ENCODE measurements around the gene BTC.
"Not testable (repeated sequence)": the region's sequence is repeated elsewhere in the genome, so short reads cannot be mapped to it uniquely, and the experiment has no call there.

The BTC gene, protein sequence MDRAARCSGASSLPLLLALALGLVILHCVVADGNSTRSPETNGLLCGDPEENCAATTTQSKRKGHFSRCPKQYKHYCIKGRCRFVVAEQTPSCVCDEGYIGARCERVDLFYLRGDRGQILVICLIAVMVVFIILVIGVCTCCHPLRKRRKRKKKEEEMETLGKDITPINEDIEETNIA

DNA sequence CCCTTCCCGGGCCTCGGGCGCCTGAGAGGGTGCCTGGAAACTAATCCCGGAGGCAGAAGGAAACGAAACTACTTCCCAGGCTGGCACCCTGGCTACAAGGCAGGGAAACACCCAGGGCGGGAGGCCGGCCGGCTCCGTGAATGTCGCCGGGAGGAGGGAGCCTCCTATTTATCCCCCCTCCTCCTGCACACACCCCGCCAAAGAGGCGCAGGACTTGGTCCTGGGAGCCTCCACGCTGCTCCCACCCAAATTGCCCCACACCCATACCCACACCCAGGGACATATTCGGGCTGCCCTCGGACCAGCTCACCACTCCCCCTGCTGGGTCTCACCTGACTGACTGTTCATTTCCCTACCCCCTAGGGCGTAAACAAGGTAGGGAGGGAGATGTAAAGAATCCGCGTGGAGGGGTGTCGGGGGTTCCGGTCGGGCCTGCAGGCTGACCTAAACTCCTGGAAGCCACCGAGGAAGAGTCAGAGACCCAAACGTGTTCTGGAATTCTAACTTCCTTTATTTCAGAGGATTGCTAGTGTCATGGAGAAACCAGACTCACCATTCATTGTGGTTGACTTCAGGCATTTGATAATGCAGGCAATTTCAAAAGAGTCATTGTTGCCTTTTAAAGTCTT, at the start of gene BTC:
BTC (minus strand) TSS at position 142 of the 629 bp plus-strand sequence. CDS start 198 bp downstream, outside the sequence.
- DNase-seq = no peak

DNA sequence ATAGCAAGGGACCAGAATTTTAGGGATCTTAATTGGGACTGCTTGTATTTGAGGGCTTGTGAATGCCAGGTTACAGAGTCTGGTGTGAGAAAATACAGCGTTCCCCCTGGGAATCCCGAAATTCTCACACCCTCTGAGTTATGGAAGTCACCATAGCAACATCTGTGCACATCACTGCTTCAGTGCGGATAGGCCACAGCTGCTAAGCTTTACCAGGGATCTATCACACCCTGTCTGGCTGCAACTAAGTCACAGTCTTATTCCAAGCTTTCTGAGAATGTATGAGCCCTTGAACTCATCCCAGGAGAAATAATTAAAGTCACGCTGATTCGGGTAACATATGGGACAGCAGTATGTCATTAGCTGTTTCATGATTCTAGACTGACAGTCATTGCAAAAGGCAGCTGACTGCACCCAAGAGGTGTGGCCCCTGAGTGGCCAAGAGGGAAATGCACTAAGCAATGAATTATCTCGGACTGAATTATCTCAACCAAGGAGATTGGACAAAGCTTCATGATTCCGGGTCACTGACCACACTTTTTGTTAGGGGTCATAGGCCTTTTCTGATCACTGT, 46.7 kb upstream of the BTC start:
- DNase-seq = no peak

- DNase-seq = peak; percentile 37
Observed at GRCh38 chr4:74838746-74839370, 44.5 kb upstream of the BTC start.

GRCh38 chr4:74830928-74831327, 36.6 kb upstream of the BTC start:
- no peak for DNase-seq

DNA sequence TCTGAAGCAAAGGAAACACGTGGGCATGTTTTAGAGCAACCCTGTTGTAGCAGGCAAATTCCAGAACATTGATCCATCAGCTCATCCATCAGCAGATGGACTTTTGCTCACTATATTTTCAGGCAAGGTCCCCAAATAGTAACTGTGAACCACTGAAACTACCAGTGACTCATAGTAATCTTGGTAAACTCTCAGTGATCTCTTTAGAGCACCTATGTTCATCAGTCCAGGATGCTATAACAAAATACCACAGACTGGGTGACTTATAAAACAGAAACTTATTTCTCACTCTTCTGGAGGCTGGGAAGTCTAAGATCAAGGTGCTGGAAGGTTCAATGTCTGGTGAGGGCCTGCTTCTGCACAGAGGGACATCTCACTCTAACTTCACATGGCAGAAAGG, 28.9 kb upstream of the BTC start:
- peak; percentile 2 for DNase-seq

- no peak for DNase-seq
Observed at GRCh38 chr4:74822603-74823002, 28.3 kb upstream of the BTC start.

GRCh38 chr4:74821541-74821940, 27.2 kb upstream of the BTC start:
- no peak for DNase-seq

DNA sequence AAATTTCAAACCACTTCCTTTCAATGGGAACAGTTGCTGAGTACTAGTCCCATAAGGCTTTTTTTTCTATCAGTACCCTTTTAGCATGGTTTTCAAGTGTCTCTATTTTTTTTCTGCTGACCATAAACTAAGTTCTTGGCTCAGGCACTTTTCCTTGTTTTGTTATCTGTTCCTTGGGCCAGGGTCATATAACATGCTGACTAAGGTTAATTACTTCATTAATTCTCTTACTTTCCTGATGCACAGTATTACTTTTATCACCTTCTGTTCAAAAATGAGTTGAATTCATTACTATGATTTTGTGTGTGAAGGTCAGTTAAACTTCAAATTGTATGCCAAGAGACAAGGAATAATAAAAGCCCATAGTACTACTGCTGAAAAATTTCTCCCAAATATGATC, 19.7 kb upstream of the BTC start:
- DNase-seq = no peak

GRCh38 chr4:74812056-74812455, 17.7 kb upstream of the BTC start:
- DNase-seq = not testable (repeated sequence)

- peak; percentile 84 for DNase-seq
Observed at GRCh38 chr4:74805601-74806000, 11.3 kb upstream of the BTC start.

- DNase-seq = no peak
Observed at GRCh38 chr4:74800310-74800709, 6.0 kb upstream of the BTC start.

GRCh38 chr4:74796631-74797030, 2.3 kb upstream of the BTC start:
- no peak for DNase-seq

GRCh38 chr4:74793757-74794381, 454 bp downstream of the BTC start:
- DNase-seq = no peak

DNA sequence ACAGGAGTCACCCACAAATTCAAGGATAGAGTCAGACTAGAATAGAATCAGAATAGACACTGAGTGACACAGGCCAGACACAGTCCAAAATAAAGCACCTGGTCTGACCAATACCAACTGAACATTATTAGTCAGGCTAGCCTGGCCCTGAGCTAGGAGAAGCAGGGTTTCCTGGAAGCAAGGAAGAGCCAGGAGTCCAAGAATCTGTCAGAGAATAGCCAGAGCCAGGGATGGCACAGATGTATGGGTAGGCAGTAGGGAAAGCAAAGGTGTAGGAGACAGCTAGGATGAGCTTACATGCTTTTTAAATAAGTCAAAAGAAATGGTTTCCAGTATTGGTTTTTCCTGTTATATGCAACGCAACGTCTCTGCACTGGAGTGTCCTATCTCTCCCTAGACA, 3.7 kb downstream of the BTC start:
- no peak for DNase-seq

GRCh38 chr4:74789518-74789917, 4.8 kb downstream of the BTC start:
- DNase-seq = no peak

DNA sequence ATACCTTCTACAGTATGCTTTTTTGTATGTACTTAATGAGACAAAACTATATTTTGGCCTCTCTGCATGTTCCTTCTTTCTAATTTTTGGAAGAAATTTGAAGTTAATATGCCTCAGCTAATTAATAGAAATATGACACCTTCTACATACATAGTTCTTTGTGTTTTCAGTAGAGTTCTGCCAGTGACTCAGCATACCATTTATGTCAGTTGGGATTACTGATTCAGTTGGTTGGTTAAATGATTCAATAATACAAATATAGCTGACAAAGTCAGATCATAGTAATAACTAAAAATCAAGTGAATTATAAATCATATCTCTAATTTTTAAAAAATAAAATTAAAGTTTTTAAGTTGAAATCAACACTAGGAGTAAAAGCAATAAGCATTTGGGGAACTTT, 16.8 kb downstream of the BTC start:
- peak; percentile 4 for DNase-seq

- DNase-seq = no peak
Observed at GRCh38 chr4:74772783-74773182, 21.5 kb downstream of the BTC start.

DNA sequence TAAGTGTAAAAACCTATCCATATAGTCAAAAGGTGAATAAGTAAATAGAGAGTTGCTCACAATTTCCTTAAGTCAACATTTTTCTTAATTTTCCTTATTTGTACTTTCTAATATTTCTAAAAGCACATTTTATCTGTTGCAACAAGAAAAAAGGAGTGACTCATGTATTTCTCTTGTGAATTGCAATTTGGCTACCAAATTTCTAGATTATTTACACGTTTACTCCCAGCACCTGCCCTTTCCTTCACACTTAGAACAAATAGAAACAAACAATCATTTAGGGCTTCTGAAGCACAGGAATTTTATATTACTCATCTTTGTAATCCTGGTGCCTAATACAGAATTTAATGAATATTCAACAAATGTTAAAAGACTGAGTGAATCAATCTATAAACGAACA, 22.2 kb downstream of the BTC start:
- no peak for DNase-seq

GRCh38 chr4:74770226-74770910, 24.0 kb downstream of the BTC start:
- DNase-seq = no peak

- peak; percentile 40 for DNase-seq
Observed at GRCh38 chr4:74768857-74769525, 25.3 kb downstream of the BTC start.

DNA sequence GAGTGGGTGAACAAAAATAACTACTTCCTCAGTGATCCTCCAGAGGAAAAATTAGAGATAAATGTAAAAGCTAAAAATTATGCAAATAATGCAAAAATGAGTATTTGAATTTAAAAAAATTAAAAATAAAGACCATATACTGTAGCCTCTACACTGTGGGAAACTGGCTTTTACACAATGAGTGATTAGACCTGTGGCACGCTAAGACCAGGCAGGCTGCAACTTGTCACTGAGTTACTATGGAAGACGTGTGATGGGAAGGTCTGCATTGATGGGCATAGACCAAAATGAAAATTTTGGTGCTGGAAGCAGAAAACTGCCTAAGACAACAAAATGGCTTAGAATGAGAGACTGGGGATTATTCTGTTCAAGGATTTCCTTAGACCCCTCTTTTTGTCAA, 30.2 kb downstream of the BTC start:
- DNase-seq = no peak

DNA sequence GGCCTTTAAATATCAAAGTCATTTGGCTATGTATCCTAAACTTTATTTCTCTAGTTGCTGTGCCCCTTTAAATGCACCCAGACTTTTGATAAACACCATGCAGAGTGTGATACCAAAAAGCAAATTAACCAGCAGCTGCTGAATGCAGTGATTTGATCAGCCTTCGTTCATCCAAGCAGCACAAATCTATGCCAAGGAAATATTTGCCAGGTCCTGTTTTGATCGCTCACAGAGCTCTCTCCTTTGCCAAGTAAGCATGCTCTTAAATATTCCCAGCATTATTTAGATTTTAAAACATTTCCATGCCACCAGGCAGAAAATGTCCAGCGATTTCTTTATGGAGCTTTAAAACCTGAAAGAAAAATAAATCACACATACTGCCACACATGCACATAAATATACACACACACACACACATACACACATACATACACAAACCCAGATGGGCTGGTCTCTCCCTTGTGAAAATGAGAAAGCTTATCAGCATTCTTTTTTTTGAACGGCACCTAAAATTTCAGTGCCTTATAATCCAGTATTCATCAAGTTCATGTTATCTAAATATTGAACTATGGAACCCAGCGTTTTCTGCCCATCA, 35.7 kb downstream of the BTC start:
- DNase-seq = no peak
